Epithelial cell of prostate (primary cell): ENCODE data around the gene HLCS.
"Not testable (repeated sequence)": the region's sequence is repeated elsewhere in the genome, so short reads cannot be mapped to it uniquely, and the experiment has no call there.

Source experiments
- DNase-seq: peaks from one replicate; pipeline ENCODE4 v3.0.0-alpha.2; 2011; ENCODE audit warnings: low read depth, low spot score
- H3K27ac ChIP-seq: fragments of 450-650 bp; 2 replicates; pipeline ENCODE4 v1.5.1; 2017; ENCODE audit warnings: mild to moderate bottlenecking

HLCS gene

DNA sequence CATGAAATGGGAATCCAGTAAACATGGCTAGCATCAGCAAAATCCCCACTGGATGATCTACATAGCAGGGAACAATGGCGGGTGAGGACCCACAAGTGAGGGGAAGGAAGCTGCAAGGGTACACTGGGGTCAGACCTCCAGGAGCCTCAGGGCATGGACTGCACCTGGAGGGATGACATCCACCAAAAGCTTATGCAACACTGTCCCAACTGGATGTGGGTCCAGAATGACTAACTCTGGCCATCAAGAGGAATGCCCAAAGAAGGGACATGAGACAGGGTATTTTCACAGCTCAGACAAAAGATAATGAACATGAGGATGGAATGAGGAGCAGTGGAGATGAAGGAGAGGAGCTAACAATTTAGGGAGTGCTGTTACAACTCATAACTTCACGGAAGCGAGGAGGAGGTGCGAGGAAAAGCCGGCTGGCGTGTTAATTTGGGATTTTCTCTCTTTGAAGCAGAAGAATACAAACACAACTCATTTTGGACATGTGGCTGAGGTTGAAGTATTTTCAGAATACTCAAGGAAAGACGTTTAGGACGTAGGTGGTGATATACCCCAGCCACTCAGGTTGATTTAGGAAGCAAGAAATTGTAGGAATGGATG is 5.7 kb downstream of the HLCS start:
- DNase-seq, result no peak
- H3K27ac ChIP-seq, result no peak overlapping the region

DNA sequence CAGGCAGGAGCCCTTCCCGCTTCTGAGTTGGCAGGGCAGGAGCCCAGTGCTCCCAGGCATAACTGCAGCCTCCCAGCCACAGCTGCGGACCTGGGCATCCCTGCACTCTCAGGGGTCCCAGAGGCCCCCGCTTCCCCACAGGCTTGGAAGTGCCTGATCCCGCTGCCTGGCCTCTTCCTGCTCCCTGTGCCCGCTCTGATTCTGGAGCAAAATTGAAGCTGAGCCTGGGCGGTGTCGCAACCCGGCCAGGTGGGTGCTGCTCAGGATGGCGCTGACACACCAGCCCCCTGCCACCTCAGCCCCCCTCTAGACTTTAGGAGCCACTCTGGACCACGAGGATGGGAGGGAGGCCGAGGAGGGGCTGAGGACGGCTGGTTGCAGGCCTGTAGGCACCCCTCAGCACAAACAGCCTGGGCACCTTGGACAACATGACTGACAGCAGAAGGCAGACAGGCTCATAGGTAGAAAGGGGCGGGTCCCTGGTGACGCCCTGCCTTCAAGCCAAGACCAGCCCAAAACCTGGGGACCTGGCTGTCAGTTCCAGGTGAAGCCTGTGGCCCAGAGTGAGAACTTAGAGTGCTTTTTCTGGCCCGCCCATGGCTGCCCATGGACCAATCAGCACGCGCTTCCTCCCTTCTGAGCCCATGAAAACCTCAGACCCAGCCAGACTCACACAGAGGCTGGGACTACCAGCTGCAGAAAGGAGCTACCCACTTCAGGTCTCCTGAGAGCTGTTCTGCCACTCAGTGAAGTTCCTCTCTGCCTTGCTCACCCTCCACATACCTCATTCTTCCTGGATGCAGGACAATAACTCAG is 7.2 kb downstream of the HLCS start:
- no peak for DNase-seq
- no peak overlapping the region for H3K27ac ChIP-seq

DNA sequence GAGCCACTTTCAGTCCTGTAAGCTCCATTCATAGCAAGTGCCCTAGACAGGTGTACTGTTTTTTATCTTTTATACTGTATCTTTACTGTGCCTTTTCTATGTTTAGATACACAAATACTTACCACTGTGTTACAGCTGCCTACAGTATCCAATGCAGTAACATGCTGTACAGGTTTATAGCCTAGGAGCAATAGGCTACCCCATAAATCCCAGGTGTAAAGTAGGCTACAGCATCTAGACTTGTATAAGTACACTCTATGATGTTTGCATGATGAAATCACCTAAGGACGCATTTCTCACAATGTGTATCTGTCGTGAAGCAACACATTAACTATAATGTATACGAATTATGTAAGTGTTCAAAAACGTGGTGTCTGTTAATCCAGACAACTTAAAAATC is 10.7 kb downstream of the HLCS start:
- H3K27ac ChIP-seq, result no peak overlapping the region

DNA sequence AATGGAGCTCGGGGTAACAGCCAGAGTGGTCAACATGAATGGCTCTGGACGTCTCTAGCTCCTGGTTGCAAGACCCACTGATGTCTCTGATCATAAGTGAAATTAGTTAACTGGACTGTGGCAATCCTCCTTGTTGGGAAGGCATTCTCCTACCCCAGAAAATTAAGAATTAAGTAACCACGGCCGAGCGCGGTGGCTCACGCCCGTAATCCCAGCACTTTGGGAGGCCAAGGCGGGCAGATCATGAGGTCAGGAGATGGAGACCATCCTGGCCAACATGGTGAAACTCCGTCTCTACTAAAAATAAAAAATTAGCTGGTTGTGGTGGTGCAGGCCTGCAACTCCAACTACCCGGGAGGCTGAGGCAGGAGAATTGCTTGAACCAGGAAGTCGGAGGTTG is 14.1 kb downstream of the HLCS start:
- not testable (repeated sequence) for H3K27ac ChIP-seq, DNase-seq

More for the DNA sequence above, 10.7 kb downstream of the HLCS start:
- no peak for DNase-seq

DNA sequence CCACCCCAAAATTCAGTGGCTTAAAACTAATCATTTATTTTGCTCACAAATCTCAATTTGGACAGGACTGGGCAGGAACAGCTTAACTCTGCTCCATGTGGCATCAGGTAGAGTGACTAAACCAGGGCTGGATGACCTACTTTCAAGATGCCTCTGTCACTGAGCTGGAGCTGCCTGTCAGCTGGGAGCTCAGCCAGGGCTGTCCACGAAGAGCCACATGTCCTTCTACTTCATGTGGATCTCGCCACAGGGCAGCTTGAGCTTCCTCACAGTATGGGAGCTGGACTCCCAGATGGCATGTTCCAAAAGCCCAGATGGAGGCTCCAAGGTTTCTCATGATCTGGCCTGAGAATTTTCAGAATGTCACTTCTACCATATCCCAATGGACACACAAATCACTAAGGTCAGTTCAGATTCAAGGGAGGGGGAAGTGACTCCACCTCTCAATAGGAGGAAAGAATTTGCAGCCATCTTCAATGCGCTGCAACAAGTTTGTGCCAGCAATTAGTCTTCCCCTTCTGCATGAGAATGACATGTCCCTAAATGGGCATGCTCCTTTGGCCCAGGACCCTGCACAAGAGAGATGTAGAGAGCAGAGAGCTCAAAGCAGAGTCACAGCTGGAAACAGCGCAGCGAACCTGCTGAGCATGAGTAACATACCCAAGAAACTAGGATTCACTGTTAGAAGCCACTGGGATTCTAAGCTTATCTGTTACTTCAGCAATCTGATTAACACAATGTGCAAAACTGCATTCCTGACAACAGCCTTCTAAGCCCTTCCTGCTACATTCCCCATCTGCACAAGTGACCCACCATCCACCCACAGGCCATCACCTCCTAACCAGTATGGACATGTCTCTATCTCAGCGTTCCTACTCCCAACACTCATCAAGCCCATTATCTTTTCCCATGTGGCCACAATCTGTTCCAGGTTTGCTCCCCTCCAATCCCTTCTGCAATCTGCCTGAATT is 17.0 kb downstream of the HLCS start:
- no peak for DNase-seq
- no peak overlapping the region for H3K27ac ChIP-seq

DNA sequence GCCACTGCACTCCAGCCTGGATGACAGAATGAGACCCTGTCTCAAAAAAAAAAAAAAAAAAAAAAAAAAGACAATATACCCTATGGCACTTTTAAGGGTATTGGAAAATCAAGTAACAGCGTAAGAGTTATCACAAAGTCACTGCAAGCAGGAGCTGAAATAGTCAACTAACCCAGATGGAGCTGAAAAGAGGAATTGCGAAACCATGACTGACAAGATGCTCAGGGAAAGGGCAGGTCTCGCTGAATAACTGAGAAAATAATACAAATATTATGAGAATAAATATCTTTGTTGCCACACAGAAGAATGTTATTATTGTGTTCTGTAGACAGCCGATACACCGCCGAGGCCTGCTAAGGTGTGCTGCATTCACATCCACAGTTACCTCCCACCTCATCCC is 17.8 kb downstream of the HLCS start:
- DNase-seq, result no peak
- H3K27ac ChIP-seq, result no peak overlapping the region

DNA sequence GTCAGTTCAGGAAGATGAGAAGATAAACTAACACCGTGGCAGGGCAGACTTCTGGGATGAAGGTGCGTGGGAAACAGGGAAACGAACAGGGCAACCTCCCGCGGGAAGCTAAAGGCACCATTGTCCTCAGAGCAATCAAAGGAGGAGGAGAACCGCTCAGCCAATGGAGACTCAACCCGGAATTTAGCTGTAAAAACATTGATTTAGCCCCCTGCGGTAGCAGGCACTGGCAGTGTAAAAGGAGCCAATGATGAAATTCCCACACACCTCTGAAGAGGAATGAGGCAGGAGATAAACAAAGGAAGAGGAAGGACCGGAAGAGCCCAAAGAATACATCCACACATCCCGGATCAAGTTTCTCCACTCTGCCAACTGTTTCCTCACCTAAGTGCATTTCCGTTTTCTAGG is 19.5 kb downstream of the HLCS start:
- H3K27ac ChIP-seq, result no peak overlapping the region
- no peak for DNase-seq

DNA sequence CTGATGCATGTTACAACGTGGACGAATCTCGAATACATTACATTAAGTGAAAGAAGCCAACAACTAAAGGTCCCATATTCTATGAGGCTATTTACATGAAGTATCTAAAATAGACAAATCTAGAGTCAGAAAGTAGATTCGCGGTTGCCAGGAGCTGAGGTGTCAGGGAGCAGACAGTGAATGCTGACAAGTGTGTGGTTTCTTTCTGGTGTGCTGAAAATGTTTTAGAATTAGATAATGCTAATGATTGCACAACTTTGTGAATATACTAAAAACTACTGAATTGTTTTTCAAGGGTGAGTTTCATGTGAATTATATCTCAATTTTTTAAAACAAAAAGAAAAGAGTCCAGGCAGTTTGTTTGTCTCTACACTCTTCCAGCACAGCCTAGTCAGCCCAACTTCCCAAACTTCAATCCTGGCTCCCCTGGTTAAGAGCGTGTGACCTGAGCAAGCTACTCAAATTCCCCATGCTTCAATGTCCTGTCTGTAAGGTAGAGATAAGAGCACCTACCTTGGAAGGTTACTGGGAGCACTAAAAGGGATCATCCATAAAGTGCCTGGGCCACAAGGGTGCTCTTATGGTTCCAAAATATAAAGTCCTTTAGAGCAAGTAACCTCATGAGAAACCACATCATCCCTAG is 20.9 kb downstream of the HLCS start:
- H3K27ac ChIP-seq, result no peak overlapping the region
- no peak for DNase-seq

DNA sequence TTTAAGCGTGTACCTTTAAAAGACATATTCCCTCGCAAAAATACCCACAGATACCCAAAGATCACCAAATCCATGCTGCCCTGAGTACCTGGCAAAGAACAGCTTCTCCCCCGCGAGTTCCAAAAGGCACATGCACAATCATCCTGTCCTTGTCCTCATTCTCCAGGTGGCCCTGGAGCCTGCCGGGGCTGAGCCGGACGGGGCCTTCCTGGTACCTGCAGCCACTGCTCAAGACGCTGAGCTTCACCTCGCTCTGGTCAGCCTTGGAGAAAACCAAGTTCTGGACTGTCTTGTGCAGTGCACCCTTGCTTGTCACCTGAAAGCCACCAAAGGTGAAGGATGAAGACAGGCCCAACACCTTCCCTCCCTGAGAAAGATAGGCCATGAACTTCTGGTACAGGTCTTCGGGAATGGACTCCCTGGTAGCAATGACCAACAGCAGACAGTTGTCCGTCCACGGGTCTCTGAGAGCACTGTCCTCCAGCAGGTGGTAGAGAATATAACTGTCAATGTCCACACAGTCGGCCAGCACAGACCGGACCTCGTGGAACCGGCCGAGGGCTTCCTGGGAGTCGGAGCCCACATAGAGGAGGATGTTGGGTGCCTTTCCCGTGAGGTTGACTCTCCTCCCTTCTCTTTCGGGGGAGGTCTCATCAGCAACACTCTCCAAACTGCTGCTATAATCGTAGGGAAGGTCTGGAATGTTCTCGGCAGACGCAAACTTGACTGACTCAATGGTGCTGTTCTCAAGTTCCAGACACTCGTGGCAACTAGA is 29.9 kb downstream of the HLCS start:
- no peak overlapping the region for H3K27ac ChIP-seq
- no peak for DNase-seq

DNA sequence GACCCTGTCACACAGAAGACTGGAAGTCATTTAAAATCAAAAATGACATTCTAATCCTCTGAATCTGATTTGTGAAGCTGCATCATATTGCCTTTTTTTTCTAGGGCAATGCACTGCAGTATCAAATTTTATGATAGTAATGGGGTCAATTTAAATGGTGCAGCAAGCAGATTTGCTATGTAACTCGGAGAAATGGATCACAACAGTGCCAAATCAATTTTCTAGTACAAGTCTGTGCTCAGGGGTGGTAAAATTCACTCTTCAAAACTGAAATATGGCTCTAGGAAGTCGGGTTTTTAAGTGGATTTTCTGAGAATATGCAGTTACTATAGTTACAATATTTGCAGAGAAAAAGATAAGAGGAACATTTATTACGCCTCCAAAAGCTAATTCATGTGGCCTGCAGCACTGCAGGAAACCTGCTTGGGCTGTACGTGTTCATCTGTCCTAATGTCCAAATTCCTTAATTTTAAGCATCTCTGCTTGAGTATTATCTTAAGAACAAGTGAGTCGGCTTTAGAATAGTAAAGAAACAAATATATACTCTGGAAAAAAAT is 31.5 kb downstream of the HLCS start:
- DNase-seq, result no peak
- H3K27ac ChIP-seq, result no peak overlapping the region

DNA sequence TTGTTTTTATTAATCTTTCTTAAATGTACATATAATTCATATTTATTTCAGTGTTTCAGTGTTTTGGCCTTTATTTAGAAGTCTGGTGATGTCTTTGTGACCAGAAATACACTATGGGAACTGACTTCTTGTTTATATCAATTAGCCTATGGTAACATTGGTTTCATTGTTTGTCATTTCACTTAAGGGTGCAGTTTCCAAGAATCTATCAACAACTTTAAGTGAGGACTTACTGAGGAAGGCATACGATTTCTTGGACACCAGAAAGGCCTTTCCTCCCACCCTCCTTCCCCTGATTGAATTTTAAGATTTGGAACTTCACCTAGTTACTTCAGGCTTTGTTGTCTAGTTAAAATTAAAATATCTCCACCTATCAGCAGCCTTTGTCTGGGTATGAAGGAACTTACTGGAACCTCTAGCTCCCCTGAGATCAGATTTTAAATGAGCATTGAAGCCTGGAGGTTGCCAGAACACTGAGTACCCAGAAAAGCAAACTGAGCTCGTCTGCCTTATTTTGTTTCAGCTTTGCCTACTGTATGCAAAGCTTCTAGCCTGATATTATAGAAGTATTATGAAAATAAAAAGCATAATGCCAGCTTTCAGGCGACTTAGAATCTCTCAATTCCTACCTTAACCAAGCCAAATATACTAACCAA is 34.2 kb downstream of the HLCS start:
- DNase-seq, result no peak
- no peak overlapping the region for H3K27ac ChIP-seq

DNA sequence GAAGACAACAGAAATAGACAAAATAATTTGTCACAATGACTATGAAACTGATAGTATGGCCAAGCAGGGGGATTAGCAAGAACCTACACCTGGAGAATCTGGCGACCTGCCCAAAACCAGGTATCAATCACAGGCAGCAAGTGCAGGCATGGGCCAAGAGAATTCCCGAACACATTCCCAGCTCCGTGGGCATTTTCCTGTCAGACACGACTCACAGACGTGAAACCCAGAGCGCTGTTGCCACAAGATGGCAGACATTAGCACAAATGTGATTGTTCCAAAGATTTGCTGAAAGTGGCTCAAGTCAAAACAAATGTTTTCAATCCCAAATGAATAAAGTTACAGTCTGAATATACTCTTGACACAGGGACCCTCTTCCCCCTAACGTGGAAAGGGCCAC is 36.8 kb downstream of the HLCS start:
- no peak overlapping the region for H3K27ac ChIP-seq
- no peak for DNase-seq

DNA sequence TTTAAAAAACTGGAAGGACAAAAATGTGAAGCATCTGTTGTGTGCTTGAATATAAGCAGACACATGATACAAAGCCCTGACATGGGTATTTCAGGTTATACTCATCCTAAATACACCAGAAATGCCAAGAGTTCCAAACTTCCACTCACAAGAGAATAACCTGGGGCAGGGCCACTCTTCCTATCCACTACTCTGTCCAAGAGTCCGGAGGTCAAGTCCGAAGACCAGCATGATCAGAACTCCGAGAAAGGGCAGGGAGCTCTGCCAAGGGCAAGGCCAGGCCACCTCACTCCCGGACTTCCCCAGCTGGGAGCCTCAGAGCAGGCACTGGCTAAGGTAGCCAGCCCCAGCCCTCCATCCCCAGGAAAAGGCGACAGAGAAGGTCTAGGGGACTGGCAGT is 37.5 kb downstream of the HLCS start:
- DNase-seq, result no peak
- H3K27ac ChIP-seq, result no peak overlapping the region

DNA sequence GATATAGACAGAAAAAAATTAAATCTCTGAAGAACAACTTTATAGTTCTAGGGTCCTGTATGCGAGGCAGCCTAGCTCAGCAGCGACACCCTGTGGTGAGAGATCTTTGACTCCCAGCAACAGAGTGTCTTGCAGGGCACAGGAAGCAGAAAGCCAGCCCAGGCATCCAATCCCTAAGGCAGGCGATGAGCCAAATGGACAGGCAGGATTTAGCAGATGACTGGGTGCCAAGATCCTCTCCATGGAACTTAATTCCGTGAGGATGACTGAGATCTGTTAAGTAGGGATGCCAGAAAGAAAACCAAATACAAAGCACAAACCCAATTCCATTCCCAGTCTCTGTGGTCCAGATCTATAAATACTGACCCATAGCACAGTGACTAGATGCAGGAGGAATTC is 38.8 kb downstream of the HLCS start:
- no peak for DNase-seq
- H3K27ac ChIP-seq, result no peak overlapping the region

DNA sequence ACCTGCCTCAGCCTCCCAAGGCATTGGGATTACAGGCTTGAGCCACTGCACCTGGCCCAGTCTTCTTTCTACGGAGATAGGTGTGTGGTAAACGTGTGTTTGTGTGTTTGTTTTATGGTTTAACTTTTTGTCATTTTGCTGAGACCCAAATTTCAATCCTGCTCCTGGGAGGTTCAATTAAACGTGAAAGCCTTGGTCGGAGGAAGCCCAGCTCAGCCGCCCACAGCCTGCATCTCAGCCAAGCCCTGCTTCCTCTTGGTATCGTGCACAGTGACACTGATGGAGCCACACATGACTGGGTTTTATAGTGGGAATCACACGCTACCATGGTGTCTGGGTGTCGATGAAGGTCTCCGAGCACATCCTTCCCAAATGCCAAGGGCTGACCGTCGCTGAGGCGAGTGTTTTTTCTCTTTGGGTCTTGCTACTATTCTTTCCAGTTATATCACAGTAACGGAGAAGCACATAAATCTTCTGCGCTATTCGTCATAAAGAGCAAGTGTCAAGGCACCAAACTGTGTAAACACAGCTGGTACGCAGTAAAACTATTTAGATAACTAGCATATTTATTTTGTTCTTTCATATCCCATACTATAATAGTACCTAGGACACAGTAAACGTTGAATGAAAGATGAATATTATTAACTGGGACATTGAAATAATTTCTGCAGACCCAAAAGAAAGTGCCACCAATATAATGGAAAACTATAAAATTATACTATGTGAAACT is 39.3 kb downstream of the HLCS start:
- no peak for DNase-seq
- no peak overlapping the region for H3K27ac ChIP-seq

DNA sequence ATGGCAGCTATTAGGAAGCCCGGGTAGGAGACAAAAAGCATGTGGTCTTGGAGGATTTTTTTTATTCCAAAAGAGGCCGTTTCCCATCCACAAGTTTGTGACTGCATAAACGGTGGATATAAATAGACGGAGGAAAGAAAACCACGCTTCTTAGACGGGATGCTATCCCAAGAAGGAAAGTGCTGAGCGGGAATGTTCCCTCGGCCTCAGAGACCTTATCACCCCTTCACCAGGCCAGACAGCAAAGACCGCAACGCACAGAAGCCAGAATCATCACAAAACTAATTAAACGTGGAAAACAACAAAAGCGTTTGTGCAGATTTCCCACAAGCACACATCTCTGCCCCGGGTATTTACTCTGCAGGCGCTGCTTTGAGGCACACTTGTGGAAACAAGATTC is 43.2 kb downstream of the HLCS start:
- no peak for DNase-seq
- H3K27ac ChIP-seq, result no peak overlapping the region

DNA sequence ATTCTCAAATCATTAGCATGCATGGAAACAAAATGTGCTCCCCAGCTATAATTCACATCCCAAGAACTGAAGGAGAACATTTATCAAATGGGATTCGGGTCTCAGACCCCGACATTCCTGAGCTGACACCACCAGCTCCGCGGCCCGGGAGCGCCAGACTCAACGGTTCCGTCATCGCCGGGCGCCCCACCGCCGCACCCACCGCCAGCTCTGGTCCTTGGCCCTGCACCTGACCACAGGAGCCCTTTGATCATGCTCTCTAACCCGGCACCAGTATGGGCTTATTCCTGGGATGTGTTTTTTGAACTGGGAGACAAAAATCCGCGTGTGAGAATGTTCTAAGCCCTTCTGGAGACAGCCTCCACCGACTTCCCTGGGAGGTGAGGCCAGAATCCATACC is 43.6 kb downstream of the HLCS start:
- no peak for DNase-seq
- no peak overlapping the region for H3K27ac ChIP-seq

DNA sequence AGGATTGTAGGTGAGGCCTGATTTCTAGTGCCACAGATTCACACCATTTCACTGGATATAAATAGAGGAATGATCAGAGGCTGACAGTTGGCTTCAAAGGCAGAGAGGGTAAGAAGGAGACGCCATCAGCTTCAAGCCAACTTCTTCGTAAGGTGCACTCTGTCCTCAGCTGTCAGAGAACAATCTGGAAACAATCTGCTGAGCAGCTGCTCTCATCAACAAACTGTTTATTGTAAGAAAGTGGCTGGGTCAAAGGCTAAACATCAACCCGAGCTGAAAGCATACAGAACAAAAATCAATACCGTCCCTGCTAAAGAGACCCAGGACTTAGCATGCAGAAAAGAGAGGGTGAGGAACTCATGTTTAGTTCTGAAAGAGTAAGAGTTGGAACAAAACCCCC is 48.2 kb downstream of the HLCS start:
- no peak for DNase-seq
- no peak overlapping the region for H3K27ac ChIP-seq
